ENCODE data around the gene RPF1. TPM values are rescaled to one million over a fixed set of nuclear protein-coding genes. Genes with fewer than 3 reads are reported as not detected.

The RPF1 gene
- total RNA-seq, 2 donors from 2014 or later, result 26.1 to 31.4 TPM

GRCh38 chr1:84481317-84481716 is 2.3 kb downstream of the RPF1 start:
- no peaks in the 10 kb centered on the region for H3K27me3 ChIP-seq
- no peak overlapping the region for H3K27ac ChIP-seq
- peaks cover 4% of the 10 kb centered on the region for H3K4me1 ChIP-seq
- no peak overlapping the region for H3K4me3 ChIP-seq
- H3K9ac ChIP-seq (ENCODE audit: low read depth in 2 of 2, low read length in 2 of 2), result no peak overlapping the region
- no peaks in the 10 kb centered on the region for H3K9me3 ChIP-seq
- no peak for DNase-seq
- TF ChIP-seq CTCF (IDR thresholded peaks at IDR 0.05), result no peak
- intact Hi-C loops (cut with DNase I), result no loop called here
- H3K36me3 ChIP-seq, result no peaks in the 10 kb centered on the region

DNA sequence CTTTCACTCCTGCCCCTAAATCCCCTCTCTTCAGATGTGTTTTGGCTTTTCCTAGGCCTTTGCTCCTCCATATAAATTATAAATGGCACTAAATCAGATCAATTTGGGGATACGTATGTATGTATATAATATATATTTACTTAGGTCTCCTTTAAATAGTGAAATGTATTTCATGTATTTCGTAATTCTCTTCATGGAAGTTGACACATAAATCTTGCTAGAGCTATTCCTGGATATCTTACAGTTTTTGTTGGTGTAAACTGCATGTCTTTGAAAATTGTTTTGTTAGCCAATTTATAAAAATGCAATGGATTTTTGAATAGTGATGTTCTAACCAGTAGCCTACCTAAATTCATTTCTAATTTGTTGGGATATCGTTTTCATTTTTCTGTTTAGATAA is 9.0 kb downstream of the RPF1 start:
- H3K27me3 ChIP-seq, result no peaks in the 10 kb centered on the region
- no peaks in the 10 kb centered on the region for H3K36me3 ChIP-seq
- no peaks in the 10 kb centered on the region for H3K9me3 ChIP-seq
- no peak overlapping the region for H3K4me3 ChIP-seq
- no peaks in the 10 kb centered on the region for H3K4me1 ChIP-seq
- TF ChIP-seq CTCF (IDR thresholded peaks at IDR 0.05), result no peak
- no peak overlapping the region for H3K9ac ChIP-seq (ENCODE audit: low read depth in 2 of 2, low read length in 2 of 2)
- H3K27ac ChIP-seq, result no peak overlapping the region
- DNase-seq, result no peak
- intact Hi-C loops (cut with DNase I), result no loop called here

DNA sequence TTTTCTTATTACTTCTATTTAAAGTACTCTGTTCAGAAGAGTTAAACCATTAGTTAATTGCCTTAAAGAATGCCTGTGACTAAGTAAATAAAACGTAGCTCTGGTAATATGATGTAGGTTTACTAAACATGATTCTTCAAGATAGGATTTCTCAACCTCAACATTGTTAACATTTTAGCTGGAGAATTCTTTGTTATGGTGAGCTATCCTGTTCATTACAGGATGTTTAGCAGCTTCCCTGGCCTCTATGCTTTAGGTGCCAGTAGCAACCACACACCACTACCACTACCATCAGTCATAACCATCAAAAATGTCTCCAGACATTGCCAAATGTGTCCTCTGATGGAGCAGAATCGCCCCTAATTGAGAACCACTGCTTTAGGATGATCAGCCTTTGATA is 10.7 kb downstream of the RPF1 start:
- intact Hi-C loops (cut with DNase I), result no loop called here
- H3K36me3 ChIP-seq, result no peaks in the 10 kb centered on the region

GRCh38 chr1:84492726-84493125 is 13.7 kb downstream of the RPF1 start:
- intact Hi-C loops (cut with DNase I), result no loop called here
- Histone ChIP-seq H3K4me1 (no peaks in the 10 kb centered on the region), H3K9me3 (no peaks in the 10 kb centered on the region), H3K36me3 (peaks cover 1% of the 10 kb centered on the region), H3K27me3 (no peaks in the 10 kb centered on the region), H3K4me3 (no peak overlapping the region), H3K27ac (no peak overlapping the region), H3K9ac (ENCODE audit: low read depth in 2 of 2, low read length in 2 of 2) (no peak overlapping the region)
- no peak for DNase-seq
- TF ChIP-seq CTCF (IDR thresholded peaks at IDR 0.05), result no peak

More for the DNA sequence above, 10.7 kb downstream of the RPF1 start:
- no peaks in the 10 kb centered on the region for H3K9me3 ChIP-seq
- no peak overlapping the region for H3K27ac ChIP-seq
- H3K27me3 ChIP-seq, result no peaks in the 10 kb centered on the region
- no peaks in the 10 kb centered on the region for H3K4me1 ChIP-seq
- no peak overlapping the region for H3K9ac ChIP-seq (ENCODE audit: low read depth in 2 of 2, low read length in 2 of 2)
- no peak overlapping the region for H3K4me3 ChIP-seq
- TF ChIP-seq CTCF (IDR thresholded peaks at IDR 0.05), result no peak
- no peak for DNase-seq

GRCh38 chr1:84493747-84494146 is 14.7 kb downstream of the RPF1 start:
- no peaks in the 10 kb centered on the region for H3K27me3 ChIP-seq
- no peak overlapping the region for H3K27ac ChIP-seq
- TF ChIP-seq CTCF (IDR thresholded peaks at IDR 0.05), result no peak
- H3K9ac ChIP-seq (ENCODE audit: low read depth in 2 of 2, low read length in 2 of 2), result no peak overlapping the region
- peaks cover 8% of the 10 kb centered on the region for H3K36me3 ChIP-seq
- no peaks in the 10 kb centered on the region for H3K4me1 ChIP-seq
- no peak for DNase-seq
- intact Hi-C loops (cut with DNase I), result no loop called here
- H3K4me3 ChIP-seq, result no peak overlapping the region
- H3K9me3 ChIP-seq, result no peaks in the 10 kb centered on the region

DNA sequence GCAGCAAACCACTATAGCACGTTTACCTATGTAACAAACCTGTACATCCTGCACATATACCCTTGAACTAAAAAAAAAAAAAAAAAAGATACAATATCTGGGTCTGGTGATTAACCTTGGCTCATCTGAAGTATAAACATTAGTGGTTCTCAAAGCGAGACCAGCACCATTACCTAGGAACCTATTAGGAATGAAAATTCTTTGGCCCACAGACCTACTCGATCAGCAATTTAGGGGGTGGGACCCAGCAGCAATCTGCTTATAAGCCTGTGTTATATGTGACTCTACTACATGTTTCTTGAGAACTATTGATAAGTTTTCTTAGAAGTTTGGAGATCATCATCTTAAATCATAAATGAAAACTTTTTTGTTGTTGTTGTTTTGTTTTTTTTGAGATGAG is 17.4 kb downstream of the RPF1 start:
- peaks cover 8% of the 10 kb centered on the region for H3K36me3 ChIP-seq
- no peaks in the 10 kb centered on the region for H3K4me1 ChIP-seq
- no peak overlapping the region for H3K9ac ChIP-seq (ENCODE audit: low read depth in 2 of 2, low read length in 2 of 2)
- intact Hi-C loops (cut with DNase I), result no loop called here
- H3K27me3 ChIP-seq, result no peaks in the 10 kb centered on the region
- H3K4me3 ChIP-seq, result no peak overlapping the region
- TF ChIP-seq CTCF (IDR thresholded peaks at IDR 0.05), result no peak
- no peak for DNase-seq
- H3K27ac ChIP-seq, result no peak overlapping the region
- H3K9me3 ChIP-seq, result no peaks in the 10 kb centered on the region
